GM10847 (cell line): Measurements from ENCODE around the gene ARHGEF3.

Experiments
- POLR2A ChIP-seq: IDR thresholded peaks from 2 replicates; pipeline ENCODE4 v1.6.1; 2011; ENCODE audit not compliant: insufficient read length; ENCODE audit errors: extremely low read depth

Gene ARHGEF3

GRCh38 chr3:56753206-56753820 lies 48.4 kb downstream of the ARHGEF3 start:
- TF ChIP-seq POLR2A = no peak

- no peak for TF ChIP-seq POLR2A
Measured at GRCh38 chr3:56751056-56751707, 50.6 kb downstream of the ARHGEF3 start.

- no peak for TF ChIP-seq POLR2A
Measured at GRCh38 chr3:56748663-56749231, 53.0 kb downstream of the ARHGEF3 start.

- TF ChIP-seq POLR2A = no peak
Measured at GRCh38 chr3:56747150-56747549, 54.6 kb downstream of the ARHGEF3 start.

- no peak for TF ChIP-seq POLR2A
Measured at GRCh38 chr3:56744016-56744415, 57.7 kb downstream of the ARHGEF3 start.

GRCh38 chr3:56742887-56743286 lies 58.9 kb downstream of the ARHGEF3 start:
- TF ChIP-seq POLR2A = no peak

GRCh38 chr3:56739036-56739435 lies 62.7 kb downstream of the ARHGEF3 start:
- no peak for TF ChIP-seq POLR2A

GRCh38 chr3:56737006-56737405 lies 64.7 kb downstream of the ARHGEF3 start:
- no peak for TF ChIP-seq POLR2A

GRCh38 chr3:56732109-56732508 lies 69.6 kb downstream of the ARHGEF3 start:
- no peak for TF ChIP-seq POLR2A

GRCh38 chr3:56725175-56725574 lies 76.6 kb downstream of the ARHGEF3 start:
- no peak for TF ChIP-seq POLR2A

- no peak for TF ChIP-seq POLR2A
Measured at GRCh38 chr3:56724676-56725075, 77.1 kb downstream of the ARHGEF3 start.

- no peak for TF ChIP-seq POLR2A
Measured at GRCh38 chr3:56720849-56721248, 80.9 kb downstream of the ARHGEF3 start.

- no peak for TF ChIP-seq POLR2A
Measured at GRCh38 chr3:56711344-56711743, 90.4 kb downstream of the ARHGEF3 start.

GRCh38 chr3:56706629-56707028 lies 95.1 kb downstream of the ARHGEF3 start:
- no peak for TF ChIP-seq POLR2A

GRCh38 chr3:56704706-56705105 lies 97.0 kb downstream of the ARHGEF3 start:
- no peak for TF ChIP-seq POLR2A

- no peak for TF ChIP-seq POLR2A
Measured at GRCh38 chr3:56702490-56703315, 99.0 kb downstream of the ARHGEF3 start.
